LoVo (cell line): Measurements from ENCODE around the gene ZNF335.
A peak's percentile ranks its signal among the peaks of the same experiment; 100 is the strongest.
"Not testable (repeated sequence)": the region's sequence is repeated elsewhere in the genome, so short reads cannot be mapped to it uniquely, and the experiment has no call there.

Experiments used
- DNase-seq: peaks from one replicate; pipeline ENCODE4 v3.0.0-alpha.2; 2016; ENCODE audit warnings: low spot score

The ZNF335 gene

DNA sequence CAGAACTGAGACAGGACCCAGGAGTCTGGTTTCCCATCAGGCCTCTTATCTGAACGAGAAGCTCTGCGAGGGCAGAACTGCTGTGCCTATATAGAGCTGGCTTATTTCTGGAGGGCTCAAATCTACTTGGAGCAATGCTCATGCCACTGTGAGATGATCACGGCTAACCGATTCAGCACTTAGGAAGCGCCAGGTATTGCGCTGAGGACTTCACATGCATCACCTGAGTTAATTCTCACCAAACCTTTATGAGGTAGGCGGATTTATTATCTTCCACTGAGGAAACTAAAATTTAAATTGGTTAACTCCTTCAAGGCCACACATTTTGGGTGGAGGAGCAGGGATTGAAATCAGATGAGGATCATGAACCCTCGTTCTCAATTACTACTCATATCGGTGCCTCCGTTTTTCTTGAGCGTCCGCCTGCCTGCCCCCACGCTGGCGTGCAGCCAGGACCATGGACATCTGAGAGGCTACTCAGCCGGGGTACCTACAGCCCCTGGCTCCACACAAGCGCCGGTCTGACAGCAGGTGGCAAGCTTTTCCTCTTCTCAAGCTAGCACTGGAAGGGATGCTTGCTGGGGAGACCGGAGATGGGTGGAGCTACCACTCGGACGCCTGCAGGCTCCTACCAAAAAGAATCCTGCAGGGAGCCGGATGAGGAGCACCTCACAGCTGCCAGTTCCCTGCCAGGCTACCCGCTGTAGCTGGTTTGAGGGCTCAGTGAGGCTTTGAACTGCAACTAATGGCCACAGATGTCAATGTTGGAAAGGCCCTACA is 38.5 kb downstream of the ZNF335 start:
- DNase-seq: peak; percentile 60

DNA sequence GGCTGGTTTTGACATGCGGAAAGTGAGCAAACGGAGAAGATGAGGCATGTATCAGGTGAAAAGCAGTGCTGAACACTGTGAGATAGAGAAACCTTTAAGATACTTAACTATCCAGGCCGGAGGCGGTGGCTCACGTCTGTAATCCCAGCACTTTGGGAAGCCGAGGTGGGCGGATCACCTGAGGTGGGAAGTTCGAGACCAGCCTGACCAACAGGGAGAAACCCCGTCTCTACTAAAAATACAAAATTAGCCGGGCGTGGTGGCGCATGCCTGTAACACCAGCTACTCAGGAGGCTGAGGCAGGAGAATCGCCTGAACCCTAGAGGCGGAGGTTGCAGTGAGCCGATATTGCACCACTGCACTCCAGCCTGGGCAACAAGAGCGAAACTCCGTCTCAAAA is 40.3 kb downstream of the ZNF335 start:
- DNase-seq: not testable (repeated sequence)

DNA sequence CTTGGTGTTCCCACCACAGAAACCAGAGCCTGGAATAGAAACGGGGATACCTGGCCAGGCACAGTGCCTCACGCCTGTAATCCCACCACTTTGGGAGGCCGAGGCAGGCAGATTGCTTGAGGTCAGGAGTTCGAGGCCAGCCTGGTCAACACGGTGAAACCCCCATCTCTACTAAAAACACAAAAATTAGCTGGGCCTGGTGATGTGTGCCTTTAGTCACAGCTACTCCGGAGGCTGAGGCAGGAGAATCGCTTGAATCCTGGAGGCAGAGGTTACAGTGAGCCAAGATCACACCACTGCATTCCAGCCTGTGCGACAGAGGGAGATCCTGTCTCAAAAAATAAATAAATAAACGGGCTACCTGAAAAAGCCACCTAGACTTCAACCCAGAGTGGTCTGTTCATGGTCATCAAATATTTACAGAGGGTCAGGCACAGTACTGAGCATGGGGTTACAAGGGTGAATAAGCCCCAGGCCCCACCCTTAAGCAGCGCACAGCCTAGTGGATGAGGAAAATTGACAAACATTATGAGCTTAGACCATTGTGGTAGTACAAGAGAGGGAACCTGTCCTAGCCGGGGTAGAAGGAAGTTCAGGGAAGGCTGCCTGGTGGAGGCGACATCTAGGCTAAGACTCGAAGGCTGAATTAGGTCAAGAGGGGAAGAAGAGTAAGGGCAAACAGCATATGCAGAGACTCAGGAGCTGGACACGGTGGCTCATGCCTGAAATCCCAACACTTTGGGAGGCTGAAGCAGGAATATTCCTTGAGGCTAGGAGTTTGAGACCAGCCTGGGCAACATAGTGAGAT is 44.7 kb downstream of the ZNF335 start:
- no peak for DNase-seq

DNA sequence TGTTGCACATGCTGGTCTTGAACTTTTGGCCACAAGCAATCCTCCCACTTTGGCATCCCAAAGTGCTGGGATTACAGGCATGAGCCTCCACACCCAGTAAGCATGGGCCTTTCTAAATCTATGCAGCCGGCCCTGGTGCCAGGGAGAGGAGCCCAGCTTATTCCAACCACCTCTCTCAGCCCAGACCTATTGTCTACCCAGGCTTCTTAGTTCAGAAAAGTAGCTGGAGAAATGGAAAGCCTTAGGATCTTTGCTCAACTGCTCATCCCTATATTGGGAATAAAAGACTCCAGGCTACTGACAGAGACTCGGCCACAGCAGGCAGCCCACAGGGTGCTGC is 45.3 kb downstream of the ZNF335 start:
- DNase-seq: no peak

DNA sequence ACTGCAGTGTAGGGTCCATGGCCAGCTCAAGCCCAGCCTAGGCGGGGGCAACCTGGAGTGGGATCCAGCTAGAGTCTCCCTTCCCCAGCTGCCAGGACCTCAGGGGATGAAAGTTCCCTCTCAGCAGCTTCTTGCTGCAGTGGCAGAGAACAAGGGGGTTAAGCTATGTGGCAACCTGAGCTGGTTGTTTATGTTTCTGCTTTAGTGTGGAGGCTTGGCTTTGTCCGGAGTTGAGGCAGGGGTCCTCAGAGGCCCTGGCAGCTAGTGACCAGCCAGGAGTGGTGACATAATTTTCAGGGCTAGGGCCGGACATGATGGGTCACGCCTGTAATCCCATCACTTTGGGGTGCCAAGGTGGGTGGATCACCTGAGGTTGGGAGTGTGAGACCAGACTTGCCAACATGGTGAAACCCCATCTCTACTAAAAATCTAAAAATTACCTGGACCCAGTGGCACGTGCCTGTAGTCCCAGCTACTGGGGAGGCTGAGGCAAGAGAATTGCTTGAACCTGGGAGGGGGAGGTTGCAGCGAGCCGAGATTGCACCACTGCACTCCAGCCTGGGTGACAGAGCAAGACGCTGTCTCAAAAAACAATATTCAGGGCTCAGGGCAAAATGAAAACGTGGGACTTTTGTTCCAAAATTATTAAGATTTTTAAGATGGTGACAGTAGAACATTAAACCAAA is 46.0 kb downstream of the ZNF335 start:
- no peak for DNase-seq

DNA sequence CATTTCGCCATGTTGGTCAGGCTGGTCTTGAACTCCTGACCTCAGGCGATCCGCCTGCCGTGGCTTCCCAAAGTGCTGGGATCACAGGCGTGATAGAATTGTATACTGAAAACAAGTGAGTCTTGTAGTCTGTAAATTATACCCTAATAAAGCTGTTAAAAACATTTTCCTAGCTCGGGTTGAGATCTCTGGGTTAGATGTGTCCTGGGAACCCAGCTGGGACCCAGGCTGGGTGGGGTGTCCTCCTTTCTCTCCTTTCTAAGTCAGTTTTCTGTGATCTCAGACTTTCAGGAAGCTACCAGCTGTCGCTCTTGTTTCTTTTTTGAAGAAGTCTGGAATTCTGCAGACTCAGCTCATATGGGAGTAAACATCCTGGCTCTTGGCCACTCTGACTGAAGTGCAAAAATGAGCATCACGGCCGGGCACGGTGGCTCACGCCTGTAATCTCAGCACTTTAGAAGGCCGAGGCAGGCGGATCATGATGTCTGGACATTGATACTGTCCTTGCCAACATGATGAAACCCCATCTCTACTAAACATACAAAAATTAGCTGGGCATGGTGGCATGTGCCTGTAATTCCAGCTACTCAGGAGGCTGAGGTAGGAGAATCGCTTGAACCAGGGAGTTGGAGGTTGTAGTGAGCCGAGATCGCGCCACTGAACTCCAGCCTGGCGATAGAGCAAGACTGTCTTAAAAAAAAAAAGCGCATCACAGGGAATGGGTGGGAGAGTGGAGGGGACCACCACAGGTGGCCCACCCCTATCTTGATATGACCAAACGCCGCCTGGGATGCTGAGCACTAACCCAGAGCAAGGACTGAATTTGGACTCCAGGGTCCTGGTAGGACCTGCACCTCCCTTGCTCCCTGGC is 47.4 kb downstream of the ZNF335 start:
- no peak for DNase-seq

DNA sequence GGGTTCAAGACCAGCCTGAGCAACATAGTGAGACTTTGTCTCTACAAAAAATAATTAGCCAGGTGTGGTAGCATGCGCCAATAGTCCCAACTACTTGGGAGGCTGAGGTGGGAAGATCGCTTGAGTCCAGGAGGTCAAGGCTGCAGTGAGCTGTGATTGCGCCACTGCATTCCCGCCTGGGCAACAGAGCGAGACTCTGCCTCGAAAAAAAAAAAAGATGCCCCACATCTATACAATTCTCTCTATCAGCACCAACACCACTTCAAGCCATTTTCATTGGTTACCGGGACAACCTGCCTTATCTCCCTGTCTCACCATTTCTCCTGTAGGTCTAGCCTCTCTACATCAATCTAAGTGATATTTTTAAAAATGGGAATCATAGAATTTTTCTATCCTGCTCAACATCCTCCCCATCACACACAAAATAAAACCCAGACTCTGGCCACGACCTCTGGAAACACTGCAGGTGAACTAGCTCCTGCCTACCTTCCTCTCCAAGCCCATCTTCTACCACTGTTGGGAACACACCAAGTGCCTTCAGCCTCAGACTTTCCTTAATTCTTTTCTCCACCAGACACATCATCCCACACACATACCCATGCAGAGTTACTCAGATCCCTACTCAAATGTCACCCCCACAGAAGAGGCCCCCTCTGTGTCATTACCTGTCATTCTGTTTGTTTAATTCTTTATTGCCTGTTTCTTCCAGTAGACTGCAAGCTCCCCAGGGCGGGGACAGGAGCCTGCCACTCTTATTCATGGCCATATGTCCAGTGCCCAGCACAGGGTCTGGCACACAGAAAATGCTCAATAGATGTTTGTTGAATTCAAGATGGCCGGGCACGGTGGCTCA is 50.4 kb downstream of the ZNF335 start:
- no peak for DNase-seq

DNA sequence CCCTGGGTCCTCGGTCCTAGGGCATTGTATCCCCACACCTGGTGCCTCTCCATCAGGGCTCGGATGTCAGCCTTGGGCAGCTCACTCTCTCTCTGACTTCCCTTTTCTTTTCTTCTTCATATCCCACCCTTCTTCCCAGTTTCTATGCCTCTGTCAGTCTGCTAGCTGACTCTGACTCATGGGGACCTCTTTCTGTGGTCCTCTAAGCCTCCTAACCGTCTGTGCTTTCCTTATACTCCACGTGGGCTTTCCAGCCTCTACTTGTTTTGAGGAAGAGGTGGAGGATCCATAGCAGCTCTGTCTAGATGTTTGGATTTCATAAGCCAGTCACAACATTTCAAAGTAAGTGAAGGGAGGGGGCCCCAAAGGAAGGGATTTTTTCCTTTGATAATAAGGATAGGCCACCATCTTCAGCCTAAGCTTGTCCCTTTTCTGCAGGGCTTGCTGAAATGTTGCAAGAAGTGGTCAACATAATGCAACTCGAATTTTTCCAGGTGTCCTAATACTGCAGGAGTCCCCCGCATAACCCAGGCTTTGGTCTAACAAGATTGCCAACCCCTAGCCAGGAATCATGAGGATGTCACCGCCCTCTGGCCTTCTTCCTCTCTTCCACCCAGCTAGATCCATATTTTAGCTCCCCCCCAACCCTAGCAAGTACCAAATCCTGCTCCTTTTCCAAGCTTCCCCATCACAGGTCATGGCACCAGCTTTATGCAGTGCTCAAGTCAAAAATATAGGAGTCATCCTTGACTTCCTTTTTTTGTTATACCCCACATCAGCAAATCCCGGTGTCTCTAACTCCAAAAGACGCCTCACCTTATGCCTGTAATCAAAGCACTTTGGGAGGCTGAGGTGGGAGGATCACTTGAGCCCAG is 51.3 kb downstream of the ZNF335 start:
- DNase-seq: no peak

DNA sequence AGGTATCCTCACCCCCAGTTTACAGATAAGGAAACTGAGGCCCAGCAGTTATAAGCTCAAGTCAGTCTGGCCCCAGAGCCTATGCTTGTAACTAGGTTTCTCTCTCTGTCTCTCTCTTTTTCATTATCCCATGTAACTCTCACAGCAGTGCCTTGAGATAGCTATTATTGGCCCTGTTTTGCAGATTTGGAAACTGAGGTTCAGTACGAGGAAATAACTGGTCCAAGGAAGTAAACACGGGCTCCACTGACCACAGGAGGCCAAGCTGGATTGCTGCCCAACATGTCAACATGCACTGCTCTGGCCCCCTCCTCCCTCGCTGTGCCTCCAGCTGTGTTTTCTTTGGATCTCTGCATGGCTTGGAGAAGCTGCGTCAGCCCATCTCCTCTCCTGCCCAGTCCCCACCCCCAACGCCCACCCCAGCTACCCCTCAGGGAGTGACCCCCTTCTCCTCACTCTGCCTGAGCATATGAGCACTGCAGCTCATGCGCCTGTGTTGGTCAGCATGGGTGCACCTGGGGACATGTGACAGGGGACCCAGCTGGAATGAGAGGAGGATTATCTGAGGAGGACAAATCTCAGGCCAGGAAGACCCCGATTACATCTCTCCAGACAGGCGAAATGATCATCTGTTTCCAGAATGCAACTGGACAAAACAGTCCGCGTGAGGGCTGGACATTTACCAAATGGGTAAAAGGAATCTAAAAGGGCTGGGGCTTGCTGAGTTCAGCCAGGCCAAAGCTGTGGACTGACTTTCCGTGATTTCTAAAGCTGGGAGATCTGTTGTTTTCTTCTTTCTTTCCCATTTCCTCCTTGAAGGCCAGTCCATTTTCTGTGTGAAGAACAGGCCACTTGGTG is 52.2 kb downstream of the ZNF335 start:
- DNase-seq: no peak

DNA sequence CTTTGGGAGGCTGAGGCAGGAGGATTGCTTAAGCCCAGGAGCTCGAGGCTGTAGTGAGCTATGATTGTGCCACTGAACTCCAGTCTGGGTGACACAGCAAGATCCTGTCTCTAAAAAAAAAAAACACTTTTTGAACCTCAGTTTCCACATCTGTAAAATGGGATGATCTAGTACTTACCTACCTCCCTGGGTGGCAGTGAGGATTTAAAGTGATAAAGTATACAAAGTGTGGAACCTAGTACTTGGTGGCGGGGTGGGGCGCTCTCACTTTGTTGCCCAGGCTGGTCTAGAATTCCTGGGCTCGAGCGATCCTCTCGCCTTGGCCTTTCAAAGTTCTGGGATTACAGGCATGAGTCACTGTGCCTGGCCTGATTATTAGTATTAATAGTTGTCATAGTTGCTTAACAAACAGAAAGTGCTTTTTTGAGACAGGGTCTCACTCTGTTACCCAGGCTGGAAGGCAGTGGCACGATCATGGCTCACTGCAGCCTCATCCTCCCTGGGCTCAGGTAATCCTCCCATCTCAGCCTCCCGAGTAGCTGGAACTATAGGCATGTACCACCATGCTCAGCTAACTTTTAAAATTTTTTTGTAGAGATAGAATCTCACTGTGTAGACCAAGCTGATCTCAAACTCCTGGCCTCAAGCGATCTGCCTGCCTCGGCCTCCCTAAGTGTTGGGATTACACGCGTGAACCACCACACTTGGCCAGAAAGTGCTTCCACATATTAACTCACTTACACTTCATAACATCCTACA is 53.0 kb downstream of the ZNF335 start:
- DNase-seq: no peak

DNA sequence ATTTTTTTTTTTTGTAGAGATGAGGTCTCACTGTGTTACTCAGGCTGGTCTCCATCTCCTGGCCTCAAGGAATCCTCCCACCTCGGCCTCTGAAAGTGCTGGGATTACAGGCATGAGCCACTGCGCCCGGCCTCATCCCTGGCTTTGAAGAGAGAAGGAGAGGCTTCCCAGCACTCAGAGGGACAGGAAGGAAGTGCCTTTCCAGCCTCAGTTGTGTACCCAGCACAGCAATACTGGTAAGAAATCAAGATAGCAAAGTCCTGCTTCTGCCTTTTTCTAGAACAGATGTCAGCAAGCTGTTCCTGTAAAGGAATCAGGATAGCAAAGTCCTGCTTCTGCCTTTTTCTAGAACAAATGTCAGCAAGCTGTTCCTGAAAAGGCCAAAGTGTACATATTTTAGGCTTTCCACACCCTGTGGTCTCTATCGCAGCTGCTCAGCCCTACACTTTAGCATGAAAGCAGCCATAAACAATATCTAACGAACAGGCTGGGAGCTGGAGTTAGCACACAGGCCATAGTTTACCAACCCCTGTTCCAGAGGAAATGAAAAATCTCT is 53.7 kb downstream of the ZNF335 start:
- DNase-seq: no peak

DNA sequence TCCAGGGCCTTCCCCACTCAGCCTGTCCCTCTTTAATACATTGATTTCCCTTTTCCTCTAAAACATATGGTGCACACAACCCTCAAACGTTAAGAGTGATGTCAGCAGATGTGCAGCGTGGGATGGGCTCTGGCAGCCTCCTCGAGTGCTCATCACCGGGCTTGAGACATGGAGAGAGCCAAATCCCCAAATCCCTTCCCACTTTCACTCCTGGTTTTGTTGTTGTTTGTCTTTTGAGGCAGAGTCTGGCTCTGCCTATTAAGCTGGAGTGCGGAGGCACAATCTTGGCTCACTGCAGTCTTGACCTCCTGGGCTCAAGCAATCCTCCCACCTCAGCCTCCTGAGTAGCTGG is 54.2 kb downstream of the ZNF335 start:
- no peak for DNase-seq

DNA sequence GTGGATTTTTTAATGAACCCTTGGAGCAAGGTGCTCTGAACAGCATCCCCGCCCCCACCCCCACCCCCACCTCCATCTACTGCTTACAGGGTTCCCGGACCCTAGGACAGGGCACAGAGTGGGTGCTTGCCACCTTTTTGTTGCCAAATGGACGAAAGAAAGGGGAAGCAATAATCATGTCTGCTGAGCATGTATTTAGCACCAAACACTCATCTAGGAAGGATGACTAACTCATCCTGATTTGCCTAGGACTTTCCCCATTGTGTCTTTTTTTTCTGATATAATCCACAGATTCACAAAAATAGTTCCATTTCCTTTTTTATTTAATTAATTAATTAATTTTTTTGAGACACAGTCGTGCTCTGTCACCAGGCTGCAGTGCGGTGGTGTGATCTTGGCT is 58.9 kb downstream of the ZNF335 start:
- DNase-seq: no peak

DNA sequence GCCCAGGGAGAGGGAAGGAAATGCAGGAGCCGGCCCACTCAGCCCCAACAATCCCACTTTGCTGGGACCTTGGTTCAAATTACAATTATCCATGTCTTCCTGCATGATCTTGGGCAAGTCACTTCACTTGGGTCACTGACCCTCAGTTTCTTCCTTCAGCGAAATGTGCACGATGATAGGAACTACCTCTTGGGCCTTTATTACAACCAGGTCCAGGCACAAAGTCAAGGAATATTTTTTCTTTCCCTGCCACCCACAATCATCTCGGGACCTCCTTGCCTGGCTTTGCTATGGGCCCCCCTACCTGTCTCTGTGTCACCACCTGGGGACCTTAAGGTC is 59.7 kb downstream of the ZNF335 start:
- DNase-seq: no peak

DNA sequence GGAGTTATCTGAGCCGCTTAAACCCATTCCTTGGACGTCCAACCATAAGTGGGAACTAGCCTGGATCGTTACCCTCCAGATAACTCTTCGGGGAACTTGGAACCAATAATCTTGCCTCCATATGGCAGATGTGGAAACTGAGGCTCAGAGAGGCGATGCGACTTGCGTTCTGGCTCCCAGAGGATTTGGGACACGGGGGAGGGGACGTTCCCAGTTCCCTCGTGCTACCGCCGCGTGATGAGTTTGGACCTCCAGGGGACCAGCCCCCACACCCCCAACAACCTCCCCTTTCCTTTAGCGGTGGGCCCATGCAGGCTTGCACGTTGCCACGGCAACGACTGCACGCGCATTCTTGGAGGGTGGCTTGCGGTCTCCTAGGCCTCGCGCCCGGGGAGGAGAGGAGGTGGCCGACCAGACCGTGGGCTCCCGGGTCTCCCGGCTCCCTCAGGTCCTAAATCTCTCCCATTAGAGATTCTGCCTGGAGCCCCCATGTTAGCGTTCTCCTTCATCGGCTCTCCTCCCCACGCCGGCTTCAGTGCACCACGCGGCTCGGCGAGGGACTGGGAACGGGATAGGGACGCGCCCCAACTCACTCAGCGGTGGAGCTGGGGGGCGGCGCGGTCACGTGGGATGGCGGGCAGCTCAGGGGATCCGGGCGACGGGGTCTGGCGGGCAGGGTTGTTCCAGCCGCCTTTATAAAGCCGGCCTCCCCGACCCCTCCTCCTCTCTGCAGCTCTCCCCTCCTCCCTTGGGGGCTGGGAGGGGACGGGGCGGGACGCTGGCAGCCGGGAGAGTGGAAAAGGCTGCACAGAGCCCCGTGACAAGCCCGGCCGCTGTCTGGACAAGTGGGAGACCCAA is 60.3 kb downstream of the ZNF335 start, which contains the start of gene PLTP:
TSS of gene PLTP (minus strand) at position 670 of the 858 bp plus-strand sequence. CDS start 703 bp downstream, outside the sequence.
- DNase-seq: no peak

DNA sequence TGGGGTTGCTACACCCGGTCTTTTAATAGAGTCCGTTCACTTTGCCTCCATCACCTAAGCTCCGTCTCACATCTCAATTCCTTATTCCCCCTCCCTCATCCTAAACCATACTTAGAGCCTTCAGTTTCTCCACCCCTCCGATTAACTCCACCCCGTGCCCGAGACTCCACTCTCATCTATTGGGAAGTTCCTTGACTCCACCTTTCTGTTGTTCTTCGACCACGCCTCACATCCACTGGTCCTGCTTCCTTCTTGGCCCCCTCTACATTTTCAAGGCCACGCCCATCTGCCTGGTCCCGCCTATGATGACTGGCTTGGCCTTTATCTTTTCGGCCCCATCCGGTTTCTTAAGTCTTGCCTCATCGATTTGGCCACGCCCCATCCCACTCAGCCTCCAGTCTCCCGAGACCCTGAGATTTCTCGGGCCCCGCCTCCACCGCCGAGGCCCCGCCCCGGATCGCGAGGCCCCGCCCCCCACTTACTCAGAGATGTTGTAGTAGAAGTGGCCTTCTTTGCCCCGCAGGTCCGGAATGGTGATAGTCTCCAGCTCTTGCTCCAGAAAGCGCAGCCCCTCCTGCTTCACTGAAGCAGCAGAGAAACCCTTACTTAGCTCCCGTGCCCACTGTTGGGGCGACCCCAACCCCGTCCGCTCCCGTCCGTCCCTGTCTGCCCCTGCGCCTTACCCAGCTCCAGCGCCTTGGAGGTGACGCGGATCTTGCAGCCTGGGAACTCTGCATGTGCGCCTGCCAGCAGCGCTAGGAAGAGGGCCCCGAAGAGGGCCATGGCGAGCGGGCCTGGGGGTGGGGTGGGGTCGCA is 61.1 kb downstream of the ZNF335 start:
- peak; percentile 89 for DNase-seq
